NCI-H446 treated with DMSO at 0.1 percent for 48 hours (cell line): Measurements from ENCODE around the gene MYO1D.
"Not testable (repeated sequence)": the region's sequence is repeated elsewhere in the genome, so short reads cannot be mapped to it uniquely, and the experiment has no call there.

Experiments
- DNase-seq: peaks from one replicate; lab custom pipeline; 2025; lab: John Stamatoyannopoulos, UW

Gene MYO1D

GRCh38 chr17:32774695-32775084 is 102.2 kb downstream of the MYO1D start:
- DNase-seq, result no peak

DNA sequence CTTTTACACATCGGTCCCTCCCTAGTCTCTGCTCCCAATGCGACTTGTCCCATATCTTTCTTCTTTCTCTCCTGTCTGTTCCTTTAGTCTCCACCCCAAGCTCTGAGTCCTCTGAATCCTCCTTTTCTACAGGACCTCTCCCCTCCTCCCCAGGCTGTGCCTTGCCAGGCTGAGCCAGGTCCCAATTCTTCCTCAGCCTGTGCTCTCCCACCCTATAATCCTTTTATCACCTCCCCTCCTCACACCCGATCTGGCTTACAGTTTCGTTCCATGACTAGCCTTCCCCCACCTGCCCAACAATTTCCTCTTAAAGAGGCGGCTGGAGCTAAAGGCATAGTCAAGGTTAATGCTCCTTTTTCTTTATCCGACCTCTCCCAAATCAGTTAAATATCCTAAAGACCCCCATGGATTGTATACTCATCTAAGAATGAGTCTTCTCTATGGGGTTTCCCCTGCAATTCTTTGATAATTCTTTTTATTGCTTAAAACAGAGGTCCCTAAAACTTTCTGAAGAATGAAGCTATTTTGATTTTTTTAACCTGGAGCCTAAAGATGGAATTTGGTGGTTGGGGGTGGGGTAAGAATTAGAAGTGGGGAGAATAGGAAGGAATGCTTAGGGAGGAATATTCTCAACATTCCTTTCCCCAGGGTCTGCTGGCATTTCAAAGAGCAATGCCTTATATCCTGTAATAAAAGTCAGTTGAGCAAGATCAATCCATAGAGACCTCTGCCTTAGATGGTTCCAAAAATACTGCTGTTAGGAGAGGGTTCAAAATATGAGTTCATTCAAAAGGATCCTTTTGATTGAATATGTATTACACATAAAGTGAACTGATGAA is 102.8 kb downstream of the MYO1D start:
- no peak for DNase-seq

GRCh38 chr17:32772453-32773025 is 104.4 kb downstream of the MYO1D start:
- no peak for DNase-seq

DNA sequence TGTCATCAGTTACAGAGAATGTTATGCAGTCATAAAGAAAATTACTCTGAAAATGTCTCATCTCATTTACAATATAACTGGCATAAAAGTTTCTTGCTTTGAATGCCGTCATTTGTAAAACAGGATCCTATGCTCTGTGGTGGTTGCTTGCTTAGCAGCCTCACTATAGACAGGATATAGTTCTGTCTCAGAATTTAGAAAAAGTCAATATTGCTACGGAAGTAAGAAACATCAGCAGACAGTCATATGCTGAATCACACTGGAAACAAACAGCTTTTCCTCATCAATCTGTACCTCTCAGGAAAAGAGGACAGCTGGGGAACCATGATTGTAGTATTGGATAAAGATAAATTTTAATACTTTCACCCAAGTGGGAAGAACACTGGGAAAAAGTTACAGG is 105.5 kb downstream of the MYO1D start:
- no peak for DNase-seq

DNA sequence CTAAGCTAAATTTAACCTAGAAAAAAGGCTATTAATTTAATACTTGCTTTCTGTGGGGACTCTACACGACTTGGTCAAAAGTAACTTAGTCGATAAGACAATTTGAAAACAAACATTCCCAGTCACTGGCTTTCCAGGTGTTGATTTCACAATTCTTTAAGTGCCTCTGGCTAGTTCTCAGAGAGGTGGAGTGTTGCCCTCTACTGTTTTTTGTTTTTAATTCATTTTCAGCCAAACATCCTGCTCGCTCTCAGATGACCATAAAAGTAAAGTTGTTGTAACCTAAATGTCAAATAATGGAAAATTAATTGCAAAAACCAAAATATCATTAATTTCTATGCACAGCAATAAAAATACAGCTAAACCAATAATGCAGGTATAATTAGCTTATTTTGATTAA is 107.1 kb downstream of the MYO1D start:
- no peak for DNase-seq

- no peak for DNase-seq
Measured at GRCh38 chr17:32763855-32764439, 113.0 kb downstream of the MYO1D start.

GRCh38 chr17:32759476-32759875 is 117.4 kb downstream of the MYO1D start:
- DNase-seq, result no peak

GRCh38 chr17:32757963-32758362 is 119.0 kb downstream of the MYO1D start:
- no peak for DNase-seq

DNA sequence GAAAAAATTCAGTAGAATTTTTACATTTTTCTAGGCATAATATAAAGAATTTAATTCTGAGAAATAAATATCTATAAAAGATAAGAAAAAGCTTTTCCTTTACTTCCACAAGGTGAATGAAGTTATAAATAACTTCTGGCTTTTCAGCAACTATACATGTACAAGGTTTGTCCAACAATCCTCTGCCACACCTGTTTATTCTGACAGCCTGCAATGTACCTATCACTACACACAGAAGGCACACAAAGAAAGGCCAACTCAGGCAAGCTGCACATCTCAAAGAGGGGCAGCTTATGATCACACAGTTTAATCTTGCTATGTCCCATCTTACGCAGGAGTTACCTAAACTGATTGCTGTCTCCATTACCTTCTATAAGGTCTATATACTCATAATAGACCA is 120.2 kb downstream of the MYO1D start:
- DNase-seq, result no peak

GRCh38 chr17:32755045-32755805 is 121.7 kb downstream of the MYO1D start:
- peak; percentile 67 for DNase-seq

DNA sequence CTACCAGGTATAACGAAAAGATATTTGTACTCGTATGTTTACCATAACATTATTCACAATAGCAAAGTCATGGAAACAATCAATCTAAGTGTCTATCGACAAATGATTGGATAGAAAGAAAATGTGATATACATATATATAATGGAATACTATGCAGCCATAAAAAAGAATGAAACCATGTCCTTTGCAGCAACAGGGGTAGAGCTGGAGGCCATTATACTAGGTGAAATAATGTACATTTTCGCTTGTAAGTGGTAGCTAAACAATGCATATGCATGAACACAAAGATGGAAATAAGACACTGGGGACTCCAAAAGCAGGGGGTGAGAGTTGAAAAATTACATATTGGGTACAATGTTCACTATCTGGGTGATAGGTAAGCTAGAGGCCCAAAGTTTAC is 124.0 kb downstream of the MYO1D start:
- no peak for DNase-seq

GRCh38 chr17:32747856-32748255 is 129.1 kb downstream of the MYO1D start:
- no peak for DNase-seq

- DNase-seq, result no peak
Measured at GRCh38 chr17:32746698-32747097, 130.2 kb downstream of the MYO1D start.

DNA sequence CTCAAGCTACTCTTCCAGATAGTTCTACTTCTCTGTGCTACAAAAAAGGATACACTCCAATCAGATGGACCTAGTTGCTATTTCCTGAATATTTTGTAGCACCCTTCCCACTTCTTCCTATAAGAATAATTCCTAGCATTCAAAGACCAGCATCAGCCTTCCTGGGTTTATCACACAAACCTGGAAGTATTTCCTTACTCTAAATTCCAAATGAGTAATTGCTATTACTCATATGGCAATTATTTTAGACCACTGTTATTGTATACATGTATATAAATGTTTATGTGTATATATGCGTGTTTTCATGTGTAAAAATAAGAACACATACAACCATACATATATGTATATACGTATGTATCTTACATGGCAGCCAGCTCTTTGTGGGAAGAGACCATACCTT is 130.6 kb downstream of the MYO1D start:
- DNase-seq, result no peak

DNA sequence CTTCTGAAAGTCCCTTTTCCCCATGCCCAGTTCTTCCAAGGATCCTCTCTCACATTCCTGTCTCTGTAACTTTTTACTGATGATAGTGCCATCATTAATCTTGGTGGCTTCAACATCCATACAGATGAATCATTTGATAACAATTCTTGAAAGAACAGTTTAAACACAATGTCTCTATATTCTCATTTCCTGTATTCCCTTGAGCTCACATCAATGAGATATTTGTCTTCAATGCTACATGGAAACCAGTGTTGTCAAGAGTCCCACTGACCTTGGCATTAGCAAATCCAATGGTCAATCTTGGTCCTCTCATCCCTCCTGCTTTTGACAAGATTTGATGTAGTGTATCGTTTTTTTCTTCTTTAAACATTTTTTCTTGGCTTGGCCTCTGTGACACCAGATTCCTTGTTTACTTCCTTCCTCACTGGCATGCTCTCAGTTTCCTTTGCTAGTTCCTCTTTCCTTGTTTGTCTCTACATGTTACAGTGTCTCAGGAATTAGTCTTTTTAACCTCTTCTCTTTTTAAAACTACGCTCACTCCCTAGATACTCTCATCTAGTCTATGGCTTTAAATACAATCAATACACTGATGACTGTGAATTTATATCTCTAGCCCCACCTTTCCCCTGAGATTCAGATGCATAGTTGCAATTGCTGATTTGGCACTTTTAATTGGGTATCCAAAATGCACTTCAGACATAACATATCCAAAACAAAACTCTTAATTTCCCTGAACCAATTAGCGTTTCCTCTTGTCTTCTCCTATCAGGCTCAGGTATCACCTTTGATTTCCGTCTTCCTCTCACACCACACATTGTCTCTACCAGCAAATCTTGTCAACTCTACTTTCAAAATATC is 134.0 kb downstream of the MYO1D start:
- no peak for DNase-seq

DNA sequence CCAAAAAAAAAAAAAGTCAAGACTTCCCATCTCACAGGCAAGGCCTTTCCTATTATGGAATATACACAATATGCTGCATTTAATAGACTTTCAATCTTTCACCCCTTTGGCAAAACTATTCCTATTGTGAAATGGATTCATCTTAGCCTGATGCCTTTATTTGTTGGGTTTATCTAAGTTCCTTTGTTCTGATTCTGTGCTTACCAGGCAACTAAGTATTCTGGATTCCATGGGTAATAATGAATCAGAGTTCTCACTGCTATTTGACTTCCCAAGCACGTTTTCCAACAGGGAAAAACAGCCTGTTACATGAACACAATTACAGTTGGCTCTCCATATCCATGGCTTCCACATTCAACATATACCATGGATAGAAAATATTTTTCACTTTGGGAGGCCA is 135.5 kb downstream of the MYO1D start:
- no peak for DNase-seq

DNA sequence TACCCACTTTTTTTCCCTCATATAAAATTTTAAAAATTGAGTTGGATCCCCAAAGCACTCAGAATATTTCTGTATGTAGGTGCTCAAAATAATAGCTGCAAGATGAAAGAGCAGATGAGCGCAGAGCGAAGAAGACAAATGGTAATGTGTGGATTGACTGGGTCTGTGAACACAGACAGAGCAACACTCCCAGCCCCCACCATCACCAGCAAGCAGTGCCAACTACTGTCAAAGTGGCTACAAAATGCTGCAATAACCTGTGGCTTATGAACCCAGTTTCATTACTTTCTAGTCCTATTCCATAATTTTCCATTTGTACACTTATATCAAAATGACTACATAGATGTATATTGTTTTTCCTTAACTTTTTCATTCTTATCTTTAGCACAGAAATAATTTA is 137.2 kb downstream of the MYO1D start:
- DNase-seq, result no peak

DNA sequence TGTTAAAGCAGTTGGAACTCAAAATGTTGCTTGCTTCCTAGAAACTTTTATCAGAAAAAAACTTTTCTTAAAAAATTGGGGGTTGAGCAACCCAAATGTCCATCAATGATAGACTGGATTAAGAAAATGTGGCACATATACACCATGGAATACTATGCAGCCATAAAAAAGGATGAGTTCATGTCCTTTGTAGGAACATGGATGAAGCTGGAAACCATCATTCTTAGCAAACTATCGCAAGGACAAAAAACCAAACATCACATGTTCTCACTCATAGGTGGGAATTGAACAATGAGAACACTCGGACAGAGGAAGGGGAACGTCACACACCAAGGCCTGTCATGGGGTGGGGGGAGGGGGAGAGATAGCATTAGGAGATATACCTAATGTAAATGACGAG is 137.8 kb downstream of the MYO1D start:
- DNase-seq, result not testable (repeated sequence)

DNA sequence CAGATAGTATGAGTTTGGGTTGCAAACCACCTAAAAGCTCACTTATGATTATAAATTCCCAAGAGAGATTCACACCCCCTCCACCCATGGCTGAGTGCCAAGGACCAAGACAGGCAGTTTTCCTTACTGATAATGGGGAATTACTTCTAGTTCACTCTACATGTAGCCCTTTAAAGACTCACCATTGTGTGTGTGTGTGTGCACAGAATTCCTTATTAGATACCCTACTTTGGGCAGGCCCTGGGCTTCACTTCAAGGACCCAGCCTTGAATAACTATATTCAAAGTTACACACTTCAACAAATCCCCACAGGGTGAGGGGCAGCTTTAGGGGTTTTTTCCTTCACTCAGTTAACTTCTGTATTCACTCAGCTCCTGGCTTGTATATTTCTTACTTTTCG is 143.5 kb downstream of the MYO1D start:
- DNase-seq, result no peak

DNA sequence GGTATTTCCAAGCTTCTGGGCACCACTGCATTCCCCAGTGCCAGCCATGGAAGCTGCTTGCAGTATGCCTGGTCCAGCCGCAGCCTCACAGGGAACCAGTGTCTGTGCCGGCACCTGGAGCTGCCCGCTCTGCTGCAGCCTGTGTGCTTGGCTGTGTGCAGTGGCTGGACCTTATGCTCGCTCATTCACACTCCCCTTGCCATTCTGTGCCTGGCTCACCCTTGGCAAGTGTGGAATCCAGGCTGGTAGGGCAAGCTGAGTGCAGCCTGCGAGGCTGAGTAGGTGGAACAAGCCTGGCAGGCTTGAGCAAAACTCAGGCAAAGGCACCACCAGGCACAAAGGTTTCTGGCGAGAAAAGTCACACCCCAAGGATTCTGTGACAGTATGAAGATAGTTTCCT is 144.0 kb downstream of the MYO1D start:
- no peak for DNase-seq

DNA sequence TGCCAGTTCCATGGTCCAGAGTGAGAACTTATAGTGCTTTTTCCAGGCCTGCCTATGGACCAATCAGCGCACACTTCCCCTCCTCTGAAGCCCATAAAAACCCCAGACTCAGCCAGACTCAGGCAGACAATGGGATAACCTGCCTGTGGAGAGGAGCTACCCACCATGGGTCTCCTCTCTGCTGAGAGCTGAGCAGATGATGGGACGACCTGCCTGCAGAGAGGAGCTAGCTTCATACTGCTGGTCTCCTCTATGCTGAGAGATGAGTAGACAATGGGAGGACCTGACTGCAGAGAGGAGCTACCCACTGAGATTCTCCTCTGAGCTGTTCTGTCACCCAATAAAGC is 144.7 kb downstream of the MYO1D start:
- no peak for DNase-seq
